ENCODE results near the gene SPIRE1. TPM values are rescaled to one million over a fixed set of nuclear protein-coding genes. Genes with fewer than 3 reads are reported as not detected.

SPIRE1 gene
- total RNA-seq, 1 donor from 2014 or later: 34.9 TPM

GRCh38 chr18:12597760-12598159 is 60.1 kb downstream of the SPIRE1 start:
- no peaks in the 10 kb centered on the region for H3K9me3 Mint-ChIP-seq
- H3K4me1 Mint-ChIP-seq: peaks cover 23% of the 10 kb centered on the region
- no peaks in the 10 kb centered on the region for H3K36me3 Mint-ChIP-seq (ENCODE audit: low read depth)
- TF ChIP-seq, protein P1, sequence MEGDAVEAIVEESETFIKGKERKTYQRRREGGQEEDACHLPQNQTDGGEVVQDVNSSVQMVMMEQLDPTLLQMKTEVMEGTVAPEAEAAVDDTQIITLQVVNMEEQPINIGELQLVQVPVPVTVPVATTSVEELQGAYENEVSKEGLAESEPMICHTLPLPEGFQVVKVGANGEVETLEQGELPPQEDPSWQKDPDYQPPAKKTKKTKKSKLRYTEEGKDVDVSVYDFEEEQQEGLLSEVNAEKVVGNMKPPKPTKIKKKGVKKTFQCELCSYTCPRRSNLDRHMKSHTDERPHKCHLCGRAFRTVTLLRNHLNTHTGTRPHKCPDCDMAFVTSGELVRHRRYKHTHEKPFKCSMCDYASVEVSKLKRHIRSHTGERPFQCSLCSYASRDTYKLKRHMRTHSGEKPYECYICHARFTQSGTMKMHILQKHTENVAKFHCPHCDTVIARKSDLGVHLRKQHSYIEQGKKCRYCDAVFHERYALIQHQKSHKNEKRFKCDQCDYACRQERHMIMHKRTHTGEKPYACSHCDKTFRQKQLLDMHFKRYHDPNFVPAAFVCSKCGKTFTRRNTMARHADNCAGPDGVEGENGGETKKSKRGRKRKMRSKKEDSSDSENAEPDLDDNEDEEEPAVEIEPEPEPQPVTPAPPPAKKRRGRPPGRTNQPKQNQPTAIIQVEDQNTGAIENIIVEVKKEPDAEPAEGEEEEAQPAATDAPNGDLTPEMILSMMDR (conservative IDR thresholded peaks at IDR 0.05): no peak
- no peak overlapping the region for H3K27ac Mint-ChIP-seq (ENCODE audit: unreplicated experiment)
- no peak overlapping the region for H3K4me3 Mint-ChIP-seq
- no peaks in the 10 kb centered on the region for H3K27me3 Mint-ChIP-seq (ENCODE audit: low read depth)
- DNase-seq (ENCODE audit: low read depth, low spot score): no peak

DNA sequence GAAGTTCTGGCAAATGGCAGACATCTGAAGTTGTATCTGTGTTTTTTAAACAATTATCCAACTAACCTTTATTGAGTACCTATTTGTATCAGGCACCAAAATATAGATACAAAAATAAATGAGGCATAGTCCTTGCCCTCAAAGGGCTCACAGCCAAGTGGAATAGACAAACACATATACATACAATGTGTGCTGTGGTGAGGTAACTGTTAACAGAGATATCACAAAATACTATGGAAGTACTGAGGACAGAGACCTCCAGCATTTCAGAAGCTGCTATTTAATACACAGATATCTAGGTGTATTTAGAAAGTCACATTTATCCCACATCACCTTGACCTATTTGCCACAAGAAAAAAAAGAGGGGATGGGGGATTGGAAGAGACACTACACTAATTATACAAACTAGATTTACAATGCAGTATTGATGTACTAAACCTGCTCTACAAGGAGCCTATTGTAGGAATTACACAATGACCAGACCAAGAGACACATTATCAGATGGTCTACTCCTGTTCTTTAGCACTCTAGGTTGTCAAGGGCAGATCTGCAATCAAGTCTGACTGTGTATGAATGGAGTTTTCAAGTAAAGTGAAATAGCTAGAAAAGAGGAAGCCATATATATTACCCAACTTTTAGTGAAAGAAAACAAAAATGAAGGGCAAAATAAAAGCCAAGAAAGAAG is 62.2 kb downstream of the SPIRE1 start:
- Mint-ChIP-seq H3K36me3 (ENCODE audit: low read depth) (no peaks in the 10 kb centered on the region), H3K27me3 (ENCODE audit: low read depth) (no peaks in the 10 kb centered on the region), H3K27ac (ENCODE audit: unreplicated experiment) (no peak overlapping the region), H3K4me1 (peaks cover 23% of the 10 kb centered on the region), H3K9me3 (no peaks in the 10 kb centered on the region), H3K4me3 (no peak overlapping the region)
- TF ChIP-seq, protein P1 (conservative IDR thresholded peaks at IDR 0.05): no peak
- DNase-seq (ENCODE audit: low read depth, low spot score): no peak

- Mint-ChIP-seq H3K27me3 (ENCODE audit: low read depth) (no peaks in the 10 kb centered on the region), H3K27ac (ENCODE audit: unreplicated experiment) (no peak overlapping the region), H3K4me1 (peaks cover 28% of the 10 kb centered on the region), H3K9me3 (no peaks in the 10 kb centered on the region), H3K36me3 (ENCODE audit: low read depth) (no peaks in the 10 kb centered on the region), H3K4me3 (no peak overlapping the region)
- TF ChIP-seq, protein P1 (conservative IDR thresholded peaks at IDR 0.05): no peak
- DNase-seq (ENCODE audit: low read depth, low spot score): no peak
Observed at GRCh38 chr18:12593866-12594265, 64.0 kb downstream of the SPIRE1 start.

- H3K27ac Mint-ChIP-seq (ENCODE audit: unreplicated experiment): peak overlapping the region; percentile 28
- TF ChIP-seq, protein P1 (conservative IDR thresholded peaks at IDR 0.05): no peak
- no peaks in the 10 kb centered on the region for H3K36me3 Mint-ChIP-seq (ENCODE audit: low read depth)
- no peak for DNase-seq (ENCODE audit: low read depth, low spot score)
- H3K4me1 Mint-ChIP-seq: peaks cover 26% of the 10 kb centered on the region
- no peaks in the 10 kb centered on the region for H3K27me3 Mint-ChIP-seq (ENCODE audit: low read depth)
- H3K4me3 Mint-ChIP-seq: no peak overlapping the region
- no peaks in the 10 kb centered on the region for H3K9me3 Mint-ChIP-seq
Observed at GRCh38 chr18:12592597-12593127, 65.2 kb downstream of the SPIRE1 start.

DNA sequence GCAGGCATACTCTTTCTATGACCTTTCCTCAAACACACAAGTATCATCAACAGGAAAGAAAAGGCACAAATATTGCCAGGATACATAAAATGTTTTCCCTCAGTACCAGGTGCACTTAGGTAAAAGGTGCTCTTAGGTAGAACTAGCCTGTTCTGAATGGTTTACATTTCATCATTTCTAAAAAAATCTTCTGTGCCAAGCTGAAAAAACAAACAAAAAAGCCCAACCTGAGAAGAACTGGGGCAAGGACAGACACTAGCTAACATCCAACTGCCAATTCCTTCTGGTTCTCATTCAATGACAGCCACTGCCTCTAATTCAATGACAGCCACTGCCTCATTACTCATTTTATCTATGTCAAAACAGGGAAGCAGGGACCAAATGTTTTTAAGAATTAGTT is 68.5 kb downstream of the SPIRE1 start:
- H3K4me3 Mint-ChIP-seq: no peak overlapping the region
- no peaks in the 10 kb centered on the region for H3K9me3 Mint-ChIP-seq
- no peak for DNase-seq (ENCODE audit: low read depth, low spot score)
- H3K27ac Mint-ChIP-seq (ENCODE audit: unreplicated experiment): no peak overlapping the region
- TF ChIP-seq, protein P1 (conservative IDR thresholded peaks at IDR 0.05): no peak
- H3K4me1 Mint-ChIP-seq: peaks cover 13% of the 10 kb centered on the region
- no peaks in the 10 kb centered on the region for H3K36me3 Mint-ChIP-seq (ENCODE audit: low read depth)
- no peaks in the 10 kb centered on the region for H3K27me3 Mint-ChIP-seq (ENCODE audit: low read depth)
